Measurements from ENCODE around the gene TDP1. TPM values are rescaled to one million over a fixed set of nuclear protein-coding genes. Genes with fewer than 3 reads are reported as not detected.
A peak's percentile ranks its signal among the peaks of the same experiment; 100 is the strongest.

Gene TDP1
- total and polyA plus RNA-seq, 2 of the 13 experiments (the other 11 are each of a cell fraction or from before 2014, with no cell fraction given), result 16.4 to 31.2 TPM

DNA sequence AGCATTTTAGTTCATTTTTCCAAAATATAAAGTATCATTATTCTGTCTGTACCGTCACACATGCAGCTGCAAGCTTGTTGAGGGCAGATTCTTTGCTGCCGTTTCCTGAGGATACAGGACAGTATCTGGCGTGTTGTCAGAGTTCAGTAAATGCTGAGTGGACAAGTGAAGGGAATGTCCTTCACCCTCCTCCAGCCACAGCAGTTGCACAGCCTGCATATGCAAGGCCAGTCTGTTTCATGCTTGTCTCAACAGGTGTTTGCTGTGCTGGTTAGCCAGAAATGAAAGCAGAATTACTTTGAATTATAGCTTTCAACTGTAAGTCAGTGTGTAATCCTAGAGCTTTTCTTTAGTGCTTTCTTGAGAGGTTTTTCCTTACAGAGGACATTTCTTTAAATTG is 36.5 kb downstream of the TDP1 start:
- POLR2A ChIA-PET, result no interaction called here
- Histone ChIP-seq H2AFZ (ENCODE audit: low read length) (no peak overlapping the region), H3K4me3 (replicated peaks in 1 of 3; ENCODE audit: insufficient read depth in 1 of 3, low read depth in 2 of 3, low read length in 3 of 3) (no peak overlapping the region), H3K36me3 (replicated peaks in 1 of 2; ENCODE audit: control insufficient read depth in 1 of 2, insufficient read depth in 2 of 2, low read length in 2 of 2) (peaks cover 13 to 51% of the 10 kb centered on the region in 2 experiments), H3K4me2 (ENCODE audit: low read depth, low read length) (no peak overlapping the region), H3K9me3 (ENCODE audit: low read length) (no peaks in the 10 kb centered on the region), H3K27ac (ENCODE audit: extremely low read length, insufficient read depth, low read length) (no peak overlapping the region), H3K79me2 (ENCODE audit: insufficient read depth, low read length) (no peaks in the 10 kb centered on the region), H3K27me3 (ENCODE audit: control insufficient read depth in 1 of 2, insufficient read depth in 2 of 2, low read length in 2 of 2) (no peaks in the 10 kb centered on the region), H3K9ac (ENCODE audit: insufficient read depth, low read depth, low read length) (no peak overlapping the region), H3K4me1 (ENCODE audit: insufficient read depth, low read length) (peaks cover 11% of the 10 kb centered on the region; the same call in 1 of the 2 replicates), H4K20me1 (ENCODE audit: insufficient read depth, low read length) (no peaks in the 10 kb centered on the region)
- 98% methylated on average over 3 of the region's 3 CpGs for WGBS (ENCODE audit: low lambda C conversion rate)
- DNase-seq (ENCODE audit: low spot score) (no peak), FAIRE-seq (no peak), ATAC-seq (no peak)
- intact Hi-C loops (cut with micrococcal nuclease; ENCODE audit: unreplicated experiment) (no loop called here), in situ Hi-C loops (cut with HindIII; ENCODE audit: extremely low pct_ligation_motif_present, low pct_unique_long_range_greater_than_20kb) (no loop called here)
- CTCF ChIA-PET (ENCODE audit: low intra/inter-chr PET ratio, low total read pairs), result no interaction called here
- TF ChIP-seq MAFF (IDR thresholded peaks at IDR 0.05; ENCODE audit: low read depth, low read length) (0 out of 2 replicates have a peak, but pooled peaks have one; percentile 13), MAFK (conservative IDR thresholded peaks at IDR 0.05 in 1 of 2, IDR thresholded peaks at IDR 0.05 in 1 of 2; ENCODE audit: low read length in 2 of 2) (peak; percentile 38 to 43; a peak in 1 of 4 replicates), RELA (CRISPR knock-in tag; IDR thresholded peaks at IDR 0.05) (no peak), FOXC1 (CRISPR knock-in tag; IDR thresholded peaks at IDR 0.05; ENCODE audit: borderline replicate concordance) (no peak)
- BruUV-seq (replicated peaks), result no TSS peak

DNA sequence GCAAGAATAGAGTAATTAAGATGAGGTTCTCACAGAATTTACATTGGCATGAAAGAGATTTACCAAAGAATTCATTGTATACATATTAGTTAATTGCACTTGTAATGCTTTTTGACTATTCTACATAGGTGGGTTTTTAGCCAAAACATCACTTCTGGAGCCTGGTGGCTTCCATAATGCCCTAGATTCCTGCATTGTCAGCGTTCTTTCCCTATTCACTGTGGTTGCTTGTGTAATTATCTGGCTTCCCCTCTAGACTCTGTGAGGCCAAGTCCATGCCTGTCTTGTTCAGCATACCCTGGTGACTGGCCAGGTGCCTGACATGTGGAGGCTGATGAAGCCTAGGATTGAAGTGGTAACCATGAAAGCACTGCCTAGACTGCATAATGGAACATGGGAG is 41.2 kb downstream of the TDP1 start:
- H3K9me3 ChIP-seq (ENCODE audit: low read length), result no peaks in the 10 kb centered on the region
- FAIRE-seq, result no peak
- no peak overlapping the region for H3K9ac ChIP-seq (ENCODE audit: insufficient read depth, low read depth, low read length)
- BruUV-seq (replicated peaks), result no TSS peak
- no peak for TF ChIP-seq ZNF850 (CRISPR knock-in tag; conservative IDR thresholded peaks at IDR 0.05)
- peak; percentile 73 for TF ChIP-seq MAFF (IDR thresholded peaks at IDR 0.05; ENCODE audit: low read depth, low read length)
- TF ChIP-seq ZNF136 (CRISPR knock-in tag; IDR thresholded peaks at IDR 0.05; ENCODE audit: low read depth), result no peak
- TF ChIP-seq ATM (IDR thresholded peaks at IDR 0.05; ENCODE audit: borderline replicate concordance), result no peak
- peak; percentile 43 to 82; a peak in 3 of 4 replicates for TF ChIP-seq MAFK (conservative IDR thresholded peaks at IDR 0.05 in 1 of 2, IDR thresholded peaks at IDR 0.05 in 1 of 2; ENCODE audit: low read length in 2 of 2)
- TF ChIP-seq RFX5 (IDR thresholded peaks at IDR 0.05; ENCODE audit: low read depth, low read length), result no peak
- TF ChIP-seq ZNF121 (CRISPR knock-in tag; IDR thresholded peaks at IDR 0.05), result no peak
- no peak for TF ChIP-seq NFE2L2 (IDR thresholded peaks at IDR 0.05; ENCODE audit: low read length)
- TF ChIP-seq, protein P1, sequence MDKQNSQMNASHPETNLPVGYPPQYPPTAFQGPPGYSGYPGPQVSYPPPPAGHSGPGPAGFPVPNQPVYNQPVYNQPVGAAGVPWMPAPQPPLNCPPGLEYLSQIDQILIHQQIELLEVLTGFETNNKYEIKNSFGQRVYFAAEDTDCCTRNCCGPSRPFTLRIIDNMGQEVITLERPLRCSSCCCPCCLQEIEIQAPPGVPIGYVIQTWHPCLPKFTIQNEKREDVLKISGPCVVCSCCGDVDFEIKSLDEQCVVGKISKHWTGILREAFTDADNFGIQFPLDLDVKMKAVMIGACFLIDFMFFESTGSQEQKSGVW (CRISPR knock-in tag; IDR thresholded peaks at IDR 0.05; ENCODE audit: borderline replicate concordance), result no peak
- TF ChIP-seq ZNF484 (CRISPR knock-in tag; IDR thresholded peaks at IDR 0.05; ENCODE audit: borderline replicate concordance, low read depth), result no peak
- no peak for TF ChIP-seq ZNF556 (CRISPR knock-in tag; IDR thresholded peaks at IDR 0.05; ENCODE audit: borderline replicate concordance)
- TF ChIP-seq NFE2L1 (CRISPR knock-in tag; IDR thresholded peaks at IDR 0.05; ENCODE audit: borderline replicate concordance), result no peak
- TF ChIP-seq ZNF441 (CRISPR knock-in tag; IDR thresholded peaks at IDR 0.05; ENCODE audit: borderline replicate concordance), result no peak
- TF ChIP-seq ZNF749 (CRISPR knock-in tag; IDR thresholded peaks at IDR 0.05; ENCODE audit: borderline replicate concordance), result no peak
- no peak for TF ChIP-seq ZSCAN29 (CRISPR knock-in tag; conservative IDR thresholded peaks at IDR 0.05)
- TF ChIP-seq, protein P2, sequence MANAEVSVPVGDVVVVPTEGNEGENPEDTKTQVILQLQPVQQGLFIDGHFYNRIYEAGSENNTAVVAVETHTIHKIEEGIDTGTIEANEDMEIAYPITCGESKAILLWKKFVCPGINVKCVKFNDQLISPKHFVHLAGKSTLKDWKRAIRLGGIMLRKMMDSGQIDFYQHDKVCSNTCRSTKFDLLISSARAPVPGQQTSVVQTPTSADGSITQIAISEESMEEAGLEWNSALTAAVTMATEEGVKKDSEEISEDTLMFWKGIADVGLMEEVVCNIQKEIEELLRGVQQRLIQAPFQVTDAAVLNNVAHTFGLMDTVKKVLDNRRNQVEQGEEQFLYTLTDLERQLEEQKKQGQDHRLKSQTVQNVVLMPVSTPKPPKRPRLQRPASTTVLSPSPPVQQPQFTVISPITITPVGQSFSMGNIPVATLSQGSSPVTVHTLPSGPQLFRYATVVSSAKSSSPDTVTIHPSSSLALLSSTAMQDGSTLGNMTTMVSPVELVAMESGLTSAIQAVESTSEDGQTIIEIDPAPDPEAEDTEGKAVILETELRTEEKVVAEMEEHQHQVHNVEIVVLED (CRISPR knock-in tag; IDR thresholded peaks at IDR 0.05; ENCODE audit: borderline replicate concordance), result no peak
- no peaks in the 10 kb centered on the region for H3K79me2 ChIP-seq (ENCODE audit: insufficient read depth, low read length)
- in situ Hi-C loops (cut with HindIII; ENCODE audit: extremely low pct_ligation_motif_present, low pct_unique_long_range_greater_than_20kb) (no loop called here), intact Hi-C loops (cut with micrococcal nuclease; ENCODE audit: unreplicated experiment) (no loop called here)
- POLR2A ChIA-PET, result no interaction called here
- no peak overlapping the region for H3K4me3 ChIP-seq (replicated peaks in 1 of 3; ENCODE audit: insufficient read depth in 1 of 3, low read depth in 2 of 3, low read length in 3 of 3)
- WGBS (ENCODE audit: low lambda C conversion rate), result 95% methylated on average over 1 of the region's 1 CpG
- H3K36me3 ChIP-seq (replicated peaks in 1 of 2; ENCODE audit: control insufficient read depth in 1 of 2, insufficient read depth in 2 of 2, low read length in 2 of 2), result peaks cover 17 to 59% of the 10 kb centered on the region in 2 experiments
- no peaks in the 10 kb centered on the region for H4K20me1 ChIP-seq (ENCODE audit: insufficient read depth, low read length)
- no peaks in the 10 kb centered on the region for H3K27me3 ChIP-seq (ENCODE audit: control insufficient read depth in 1 of 2, insufficient read depth in 2 of 2, low read length in 2 of 2)
- H3K4me2 ChIP-seq (ENCODE audit: low read depth, low read length), result no peak overlapping the region
- no peak overlapping the region for H2AFZ ChIP-seq (ENCODE audit: low read length)
- no peaks in the 10 kb centered on the region for H3K4me1 ChIP-seq (ENCODE audit: insufficient read depth, low read length)
- no peak overlapping the region for H3K27ac ChIP-seq (ENCODE audit: extremely low read length, insufficient read depth, low read length)
- CTCF ChIA-PET (ENCODE audit: low intra/inter-chr PET ratio, low total read pairs), result no interaction called here
- no peak for ATAC-seq
- DNase-seq (ENCODE audit: low spot score), result no peak

All from HepG2 (cell line).